ENCODE measurements around the gene DHRSX.
A peak's percentile ranks its signal among the peaks of the same experiment; 100 is the strongest.
"Not testable (repeated sequence)": the region's sequence is repeated elsewhere in the genome, so short reads cannot be mapped to it uniquely, and the experiment has no call there.

Gene DHRSX, protein sequence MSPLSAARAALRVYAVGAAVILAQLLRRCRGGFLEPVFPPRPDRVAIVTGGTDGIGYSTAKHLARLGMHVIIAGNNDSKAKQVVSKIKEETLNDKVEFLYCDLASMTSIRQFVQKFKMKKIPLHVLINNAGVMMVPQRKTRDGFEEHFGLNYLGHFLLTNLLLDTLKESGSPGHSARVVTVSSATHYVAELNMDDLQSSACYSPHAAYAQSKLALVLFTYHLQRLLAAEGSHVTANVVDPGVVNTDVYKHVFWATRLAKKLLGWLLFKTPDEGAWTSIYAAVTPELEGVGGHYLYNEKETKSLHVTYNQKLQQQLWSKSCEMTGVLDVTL

DNA sequence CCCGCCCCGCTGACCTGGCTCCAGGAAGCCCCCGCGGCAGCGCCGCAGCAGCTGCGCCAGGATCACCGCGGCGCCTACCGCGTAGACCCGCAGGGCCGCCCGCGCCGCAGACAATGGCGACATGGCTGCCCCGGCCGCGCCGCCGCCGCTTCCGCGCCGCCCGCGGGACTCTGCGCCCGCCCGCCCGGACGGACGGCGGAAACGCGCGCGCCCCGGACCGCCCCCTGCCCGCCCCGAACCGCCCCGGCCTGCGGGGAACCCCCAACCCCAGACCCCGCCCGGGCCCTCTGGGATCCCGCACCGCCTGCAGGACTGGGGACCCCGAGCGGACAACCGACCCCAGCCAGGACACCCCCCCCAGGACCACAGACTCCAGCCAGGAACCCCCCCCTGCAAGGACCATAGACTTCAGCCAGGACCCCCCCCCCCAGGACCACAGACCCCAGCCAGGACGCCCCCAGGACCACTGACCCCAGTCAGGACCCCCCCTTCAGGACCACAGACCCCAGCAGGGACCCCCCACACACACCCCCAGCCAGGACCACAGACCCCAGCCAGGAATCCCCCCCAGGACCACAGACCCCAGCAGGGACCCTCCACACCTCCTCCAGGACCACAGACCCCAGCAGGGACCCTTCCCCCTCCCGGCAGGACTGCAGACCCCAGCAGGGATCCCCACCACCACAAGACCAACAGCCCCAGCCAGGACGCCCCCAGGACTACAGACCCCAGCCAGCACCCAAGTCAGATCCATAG, at the start of gene DHRSX, which contains the start of gene ZBED1:
TSS of gene DHRSX (minus strand) at position 174 of the 756 bp plus-strand sequence. CDS start at position 123, 51 bp downstream.
TSS of gene ZBED1 (minus strand) at position 174 of the 756 bp plus-strand sequence. CDS start 10,257 bp downstream, outside the sequence.
- no peak for DNase-seq

DNA sequence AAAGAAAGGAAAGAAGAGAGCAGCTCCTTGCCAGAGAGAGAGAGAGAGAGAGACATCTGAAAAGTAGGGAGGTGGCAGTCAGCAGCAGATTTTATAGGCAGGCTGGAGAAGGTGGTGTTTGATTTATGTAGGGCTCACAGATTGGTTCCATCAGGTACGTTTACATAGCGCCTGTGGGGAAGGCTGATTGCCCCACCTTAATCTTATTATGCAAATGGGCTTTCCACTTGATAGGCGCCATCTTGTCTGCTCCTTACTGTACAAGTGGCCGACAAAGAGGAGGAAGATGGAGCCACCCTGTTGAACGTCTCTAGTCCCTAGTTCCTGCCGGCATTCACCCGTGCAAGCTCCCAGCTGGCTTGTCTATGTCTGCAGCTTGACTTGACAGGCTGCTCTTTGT, 49.1 kb upstream of the DHRSX start:
- peak; percentile 52 to 91 (median 84) for DNase-seq

DNA sequence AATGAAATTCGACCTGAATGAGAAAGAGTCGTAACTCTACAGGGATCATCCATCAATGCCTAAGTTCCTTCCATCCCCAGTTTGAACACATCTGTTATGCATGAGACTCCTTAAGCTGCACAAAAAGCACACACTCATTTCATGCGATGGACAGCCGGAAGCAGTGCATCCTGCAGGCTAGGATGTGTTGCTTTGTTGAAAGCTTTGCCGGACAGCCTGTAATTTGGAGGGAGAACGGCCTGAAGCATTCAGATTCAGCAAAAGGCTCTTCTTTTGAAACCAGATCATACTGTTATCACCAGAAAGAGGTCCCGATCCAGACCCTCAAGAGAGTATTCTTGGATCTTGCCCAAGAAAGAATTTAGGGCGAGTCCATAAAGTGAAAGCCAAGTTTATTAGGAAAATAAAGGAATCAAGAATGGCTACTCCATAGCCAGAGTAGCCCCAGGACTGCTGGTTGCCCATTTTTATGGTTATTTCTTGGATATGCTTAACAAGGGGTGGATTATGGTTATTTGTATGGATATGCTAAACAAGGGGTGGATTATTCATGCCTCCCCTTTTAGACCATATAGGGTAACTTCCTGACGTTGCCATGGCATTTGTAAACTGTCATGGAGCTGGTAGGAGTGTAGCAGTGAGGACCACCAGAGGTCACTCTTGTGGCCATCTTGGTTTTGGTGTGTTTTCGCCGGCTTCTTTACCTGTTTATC, 48.1 kb upstream of the DHRSX start:
- peak in 1 of 3 experiments; percentile 38 for DNase-seq

DNA sequence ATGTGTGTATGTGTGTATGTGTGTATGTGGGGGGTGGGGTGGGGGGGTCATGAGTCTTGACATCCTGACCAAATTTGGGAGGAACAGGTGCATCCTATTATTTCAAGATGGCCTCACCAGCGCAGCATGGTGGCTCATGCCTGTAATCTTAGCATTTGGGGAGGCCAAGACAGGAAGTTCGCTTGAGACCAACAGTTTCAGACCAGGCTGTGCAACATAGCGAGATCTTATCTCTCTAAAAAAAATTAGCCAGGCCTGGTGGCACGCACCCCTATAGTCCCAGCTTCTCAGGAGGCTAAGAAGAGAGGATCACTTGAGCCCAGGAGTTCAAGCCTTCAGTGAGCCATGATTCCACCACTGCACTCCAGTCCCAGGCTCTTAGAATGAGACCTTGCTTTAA, 47.0 kb upstream of the DHRSX start:
- DNase-seq = no peak

DNA sequence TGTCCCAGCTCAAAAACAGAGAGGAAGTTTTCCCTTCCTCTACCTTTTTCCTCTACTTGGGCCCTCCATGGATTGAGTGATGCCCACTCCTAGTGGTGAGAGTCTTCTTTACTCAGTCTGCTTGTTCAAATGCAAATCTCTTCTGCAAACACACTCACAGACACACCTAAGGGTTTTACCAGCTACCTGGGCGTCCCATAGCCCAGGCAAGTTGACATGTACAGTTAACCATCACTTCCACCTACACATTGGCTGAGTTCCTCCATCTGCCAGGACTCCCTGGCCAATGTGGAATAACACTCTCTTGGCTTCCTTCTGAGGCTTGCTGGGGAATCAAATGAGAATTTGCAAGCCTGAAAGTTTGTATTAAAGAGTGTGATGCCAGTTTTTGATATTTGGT, 45.7 kb upstream of the DHRSX start:
- no peak for DNase-seq

DNA sequence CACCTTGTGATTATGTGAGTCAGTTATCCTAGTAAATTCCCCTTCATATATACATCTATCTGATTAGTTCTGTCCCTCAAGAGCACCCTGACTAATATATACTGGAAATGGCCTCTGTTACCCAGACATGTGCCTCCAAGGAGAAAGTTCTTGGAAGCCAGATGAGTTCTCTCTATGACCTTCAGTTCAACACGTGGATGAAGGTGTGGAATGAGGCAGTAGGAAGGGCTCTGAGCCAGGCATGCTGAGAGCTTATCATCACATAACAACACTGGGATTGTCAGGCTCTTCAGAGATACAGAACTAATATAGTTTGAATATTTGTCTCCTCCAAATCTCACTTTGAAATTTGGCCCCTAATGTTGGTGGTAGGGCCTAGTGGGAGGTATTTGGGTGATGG, 44.4 kb upstream of the DHRSX start:
- DNase-seq = no peak

DNA sequence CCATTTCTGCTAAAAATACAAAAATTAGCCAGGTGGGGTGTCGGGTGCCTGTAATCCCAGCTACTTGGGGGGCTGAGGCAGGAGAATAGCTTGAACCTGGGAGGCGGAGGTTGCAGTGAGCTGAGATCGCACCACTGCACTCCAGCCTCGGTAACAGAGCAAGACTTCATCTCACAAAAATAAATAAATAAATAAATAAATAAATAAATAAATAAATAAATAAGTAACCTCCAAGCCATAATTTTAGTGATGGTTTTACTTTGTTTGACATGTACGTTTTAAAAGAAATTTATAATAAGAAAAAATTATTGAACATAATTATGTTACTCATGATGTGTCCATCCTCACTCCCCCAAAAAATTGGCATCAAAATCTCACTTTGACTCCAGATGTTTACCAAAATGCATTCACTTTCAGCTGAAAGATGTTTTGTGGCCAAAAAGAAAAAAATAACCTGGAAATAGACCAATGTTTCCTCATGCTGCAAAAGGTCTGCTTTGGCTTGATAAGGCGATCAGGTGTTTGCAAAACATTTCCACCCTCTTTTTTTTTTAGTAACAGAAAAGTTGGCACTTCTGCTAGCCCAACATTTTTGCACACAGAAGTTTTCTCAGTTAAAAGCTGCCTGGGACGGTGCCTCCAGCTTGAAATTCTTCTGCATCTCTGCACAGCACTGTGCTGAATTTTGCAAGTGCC, 42.2 kb upstream of the DHRSX start:
- DNase-seq = no peak

DNA sequence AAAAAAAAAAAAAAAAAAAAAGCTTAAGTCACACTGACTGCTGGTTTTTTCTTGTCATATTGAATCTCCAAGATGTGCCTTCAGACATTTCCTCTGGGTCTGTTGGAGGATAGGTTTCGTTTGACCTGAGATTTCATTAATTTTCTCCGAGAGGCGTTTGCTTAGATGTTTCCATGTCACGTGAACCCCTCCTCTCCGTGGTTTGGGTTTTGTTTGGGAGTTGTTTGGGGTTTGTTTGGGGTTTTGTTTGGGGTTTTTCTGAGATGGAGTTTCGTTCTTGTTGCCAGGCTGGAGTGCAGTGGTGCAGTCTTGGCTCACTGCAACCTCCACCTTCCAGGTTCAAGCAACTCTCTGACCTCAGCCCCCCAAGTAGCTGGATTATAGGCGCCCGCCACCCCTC, 40.8 kb upstream of the DHRSX start:
- DNase-seq = no peak

DNA sequence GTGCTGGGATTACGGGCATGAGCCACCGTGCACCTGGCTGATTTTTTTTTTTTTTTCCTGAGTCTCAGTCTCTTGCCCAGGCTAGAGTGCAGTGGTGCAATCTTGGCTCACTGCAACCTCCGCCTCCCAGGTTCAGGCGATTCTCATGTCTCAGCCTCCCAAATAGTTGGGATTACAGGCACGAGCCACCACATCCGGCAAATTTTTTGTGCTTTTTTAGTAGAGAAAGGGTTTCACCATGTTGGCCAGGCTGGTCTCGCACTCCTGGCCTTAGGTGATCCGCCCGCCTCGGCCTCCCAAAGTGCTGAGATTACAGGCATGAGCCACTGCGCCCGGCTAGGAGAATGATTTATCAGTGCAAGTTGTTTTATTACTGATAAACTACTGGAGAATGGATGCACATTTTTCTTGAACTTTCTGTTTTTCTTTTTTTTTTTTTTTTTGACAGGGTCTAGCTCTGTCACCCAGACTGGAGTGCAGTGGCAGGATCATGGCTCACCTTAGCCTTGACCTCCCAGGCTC, 39.7 kb upstream of the DHRSX start:
- DNase-seq = no peak

DNA sequence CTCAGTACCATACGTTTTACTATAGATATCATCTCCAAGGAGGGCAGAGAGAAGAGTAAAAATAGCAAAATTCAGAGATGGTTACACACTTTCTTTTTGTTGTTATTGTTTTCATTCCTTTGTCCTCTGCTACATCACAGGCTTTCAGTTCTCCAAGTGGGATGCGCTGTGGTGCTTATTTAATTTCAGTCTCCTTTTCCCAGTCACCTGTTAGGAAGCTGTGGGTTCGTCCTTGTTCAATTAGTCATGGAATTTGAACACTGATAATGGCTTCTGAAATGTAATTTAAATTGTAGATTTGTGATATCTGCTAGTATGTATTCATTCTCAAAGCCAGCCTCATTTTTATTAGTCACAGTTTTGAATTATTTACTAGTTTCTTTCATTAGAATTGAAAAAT, 38.8 kb upstream of the DHRSX start:
- no peak for DNase-seq

DNA sequence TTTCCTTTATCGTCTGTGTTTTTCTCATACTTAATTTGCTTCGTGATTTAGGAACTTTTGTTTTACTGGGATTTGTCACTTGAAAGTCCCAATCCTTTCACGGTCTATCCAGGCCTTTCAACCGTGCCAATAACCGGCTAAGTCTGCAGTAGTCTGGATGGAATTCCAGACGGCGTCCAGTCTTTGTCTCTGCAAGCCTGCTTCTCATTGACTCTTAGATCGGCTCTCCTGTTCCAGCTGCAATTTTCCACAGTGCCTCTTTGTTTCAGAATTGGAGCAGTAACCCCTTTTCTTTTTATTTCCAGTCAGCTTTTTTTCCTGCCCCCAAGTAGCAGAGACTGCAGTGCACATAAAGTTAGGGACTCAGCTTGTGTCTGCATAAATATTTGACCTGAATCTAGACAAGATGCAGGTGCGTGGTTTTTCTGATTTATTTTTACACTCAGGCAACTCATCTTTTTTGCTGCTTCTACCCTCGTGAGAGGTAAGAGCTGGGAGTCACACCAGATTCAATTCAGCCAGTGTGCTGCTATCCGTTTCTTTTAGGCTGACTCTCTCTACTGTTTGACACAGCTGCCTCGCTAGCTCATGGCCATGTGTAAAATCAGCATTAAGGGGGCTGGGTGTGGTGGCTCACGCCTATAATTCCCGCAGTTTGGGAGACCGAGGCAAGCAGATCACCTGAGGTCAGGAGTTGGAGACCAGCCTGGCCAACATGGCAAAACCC, 37.4 kb upstream of the DHRSX start:
- DNase-seq = peak in 1 of 3 experiments; percentile 32

DNA sequence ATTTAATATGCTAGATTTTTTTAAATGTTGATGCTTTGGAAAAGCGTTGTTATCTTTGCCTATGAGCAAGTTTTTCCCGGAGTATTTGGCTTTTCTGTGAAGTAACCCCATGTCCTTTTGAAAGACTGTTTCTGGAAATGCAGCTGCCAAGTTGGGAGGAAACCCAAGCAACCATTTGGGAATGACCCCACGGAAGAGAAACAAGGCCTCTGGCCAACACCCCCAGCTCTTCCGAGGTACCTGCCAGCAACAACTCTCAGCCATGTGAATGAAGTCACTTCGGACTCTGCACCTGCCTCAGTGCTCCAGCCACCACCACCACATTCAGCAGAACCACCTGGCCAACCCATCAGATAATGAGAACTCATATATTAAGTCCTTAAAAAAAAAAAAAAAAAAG, 36.2 kb upstream of the DHRSX start:
- DNase-seq = no peak

DNA sequence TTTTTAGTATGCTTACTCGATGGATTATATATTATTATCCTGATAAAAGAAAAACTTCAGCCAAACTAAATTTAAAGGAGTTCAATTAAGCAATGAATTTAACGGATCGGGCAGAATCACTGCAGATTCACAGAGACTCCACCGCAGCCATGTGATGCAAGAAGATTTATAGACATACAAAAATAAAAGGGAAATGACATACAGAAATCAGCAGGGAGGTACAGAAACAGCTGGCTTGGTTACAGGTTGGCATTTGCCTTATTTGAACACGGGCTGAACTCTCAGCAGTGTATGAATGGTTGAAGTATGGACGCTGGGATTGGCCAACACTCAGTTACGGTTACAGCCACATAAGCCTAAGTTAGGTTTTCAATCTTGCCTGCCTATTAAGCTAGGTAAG, 35.4 kb upstream of the DHRSX start:
- no peak for DNase-seq

DNA sequence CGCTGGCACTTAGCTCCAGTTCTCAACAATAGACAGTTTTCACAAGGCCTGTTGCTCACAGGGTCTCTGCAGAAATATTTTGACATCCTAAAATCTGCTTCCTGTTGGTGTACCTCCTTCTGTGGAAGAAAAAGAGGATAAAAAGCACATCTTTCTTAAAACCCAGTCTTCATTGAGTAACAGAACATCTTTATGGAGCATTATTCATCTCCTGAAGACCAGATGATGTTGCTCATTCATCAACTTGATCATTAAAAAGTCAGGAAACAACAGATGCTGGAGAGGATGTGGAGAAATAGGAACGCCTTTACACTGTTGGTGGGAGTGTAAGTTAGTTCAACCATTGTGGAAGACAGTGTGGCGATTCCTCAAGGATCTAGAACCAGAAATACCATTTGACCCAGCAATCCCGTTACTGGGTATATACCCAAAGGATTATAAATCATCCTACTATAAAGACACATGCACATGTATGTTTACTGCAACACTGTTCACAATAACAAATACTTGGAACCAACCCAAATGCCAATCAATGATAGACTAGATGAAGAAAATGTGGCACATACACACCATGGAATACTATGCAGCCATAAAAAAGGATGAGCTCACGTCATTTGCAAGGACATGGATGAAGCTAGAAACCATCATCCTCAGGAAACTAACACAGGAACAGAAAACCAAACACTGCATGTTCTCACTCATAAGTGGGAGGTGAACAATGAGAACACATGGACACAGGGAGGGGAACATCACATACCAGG, 33.7 kb upstream of the DHRSX start:
- DNase-seq = not testable (repeated sequence)

DNA sequence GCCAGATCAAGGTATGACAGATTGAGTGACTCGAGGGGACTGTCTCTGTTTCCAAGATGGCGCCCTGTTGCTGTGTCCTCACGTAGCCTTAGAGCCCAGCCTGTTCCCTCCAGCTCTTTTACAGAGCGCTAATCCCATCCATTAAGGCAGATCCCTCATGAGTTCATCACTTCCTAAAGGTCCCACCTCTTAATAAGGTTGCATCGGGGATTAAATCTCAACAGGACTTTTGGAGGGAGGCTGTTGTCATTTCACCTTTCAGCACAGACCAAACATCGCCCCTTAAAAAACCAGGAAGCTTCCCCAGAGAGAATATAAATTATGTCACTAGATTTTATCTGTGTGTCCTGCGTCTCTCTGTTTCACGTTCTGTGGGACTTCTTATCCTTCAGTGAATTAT, 32.6 kb upstream of the DHRSX start:
- no peak for DNase-seq

DNA sequence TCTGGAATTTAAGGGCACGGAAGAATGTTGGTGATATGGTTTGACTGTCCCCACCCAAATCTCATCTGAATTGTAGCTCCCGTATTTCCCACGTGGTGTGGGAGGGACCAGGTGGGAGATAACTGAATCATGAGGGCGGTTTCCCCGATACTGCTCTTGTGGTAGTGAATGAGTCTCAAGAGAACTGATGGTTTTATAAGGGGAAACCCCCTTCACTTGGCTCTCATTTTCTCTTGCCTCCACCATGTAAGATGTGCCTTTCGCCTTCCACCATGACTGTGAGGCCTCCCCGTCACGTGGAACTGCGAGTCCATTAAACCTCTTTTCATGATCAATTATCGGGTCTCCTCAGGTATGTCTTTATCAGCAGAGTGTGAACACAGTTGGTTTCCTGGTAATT, 25.6 kb upstream of the DHRSX start:
- no peak for DNase-seq

DNA sequence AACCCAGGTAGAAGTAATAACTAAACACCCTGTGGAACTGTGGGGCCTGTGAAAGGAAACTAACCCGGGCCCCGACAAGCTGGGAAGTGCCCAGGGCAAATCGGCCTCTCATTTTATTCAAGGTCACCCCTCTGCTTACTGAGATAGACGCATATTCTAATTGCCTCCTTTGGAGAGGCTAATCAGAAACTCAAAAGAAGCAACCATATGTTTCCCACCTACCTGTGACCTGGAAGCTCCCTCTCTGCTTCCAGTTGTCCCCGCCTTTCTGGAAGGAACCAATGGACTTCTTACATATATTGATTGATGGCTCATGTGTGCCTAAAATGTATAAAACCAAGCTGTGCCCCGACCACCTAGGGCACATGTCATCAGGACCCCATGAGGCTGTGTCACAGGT, 23.1 kb upstream of the DHRSX start:
- no peak for DNase-seq

DNA sequence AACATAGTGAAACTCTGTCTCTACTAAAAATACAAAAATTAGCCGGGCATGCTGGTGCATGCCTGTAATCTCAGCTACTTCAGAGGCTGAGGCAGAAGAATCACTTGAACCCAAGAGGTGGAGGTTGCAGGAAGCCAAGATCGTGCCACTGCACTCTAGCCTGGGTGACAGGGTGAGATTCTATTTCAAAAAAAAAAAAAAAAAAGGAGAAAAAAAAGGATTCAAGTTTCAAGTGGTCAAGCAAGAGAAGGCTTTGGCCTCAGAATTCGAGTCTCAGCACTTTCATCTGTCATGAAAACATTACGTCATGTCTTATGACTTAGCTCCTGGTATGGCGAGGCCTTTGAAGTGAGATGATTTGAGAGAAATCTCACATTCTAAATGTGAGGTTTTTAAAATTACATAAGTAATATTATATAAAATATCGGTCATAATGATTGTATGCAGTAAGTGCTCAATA, 21.2 kb upstream of the DHRSX start:
- no peak for DNase-seq

DNA sequence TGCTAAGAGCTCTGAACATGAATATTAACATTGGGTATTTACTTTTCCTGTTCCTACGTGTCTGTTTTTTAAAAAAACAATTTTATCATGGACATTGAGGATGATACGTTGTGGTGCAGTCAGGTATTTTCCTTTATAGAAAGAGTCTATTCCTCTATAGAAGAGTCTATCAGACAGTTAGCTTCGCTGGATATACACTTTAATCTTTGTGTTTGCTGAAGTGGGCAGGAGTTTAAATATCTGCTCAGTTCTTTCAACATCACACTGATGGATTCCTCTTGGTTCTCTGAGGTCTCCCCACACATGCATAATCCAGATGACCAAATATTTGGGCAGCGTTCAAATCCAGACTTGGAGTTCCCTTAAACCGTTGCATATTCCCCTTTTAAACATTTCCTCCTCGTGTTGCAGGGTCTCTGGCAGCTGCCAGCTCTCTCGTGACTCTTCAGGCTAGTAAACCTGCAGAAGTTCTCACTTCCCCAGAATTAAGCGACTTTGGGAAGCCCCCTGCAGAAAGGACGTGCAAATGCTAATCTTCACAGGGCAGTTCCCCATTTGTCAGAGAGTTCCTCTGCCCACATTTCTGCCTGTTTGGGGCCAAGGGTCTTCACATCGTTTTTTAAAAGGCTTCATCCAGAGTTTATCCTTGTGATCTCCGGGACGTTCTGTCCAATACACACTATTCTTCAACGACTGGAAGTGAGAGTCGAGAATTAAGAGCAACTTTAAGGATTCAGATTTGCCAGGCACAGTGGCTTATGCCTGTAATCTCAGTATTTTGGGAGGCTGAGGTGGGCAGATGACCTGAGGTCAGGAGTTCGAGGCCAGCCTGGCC, 20.5 kb upstream of the DHRSX start:
- DNase-seq = no peak

DNA sequence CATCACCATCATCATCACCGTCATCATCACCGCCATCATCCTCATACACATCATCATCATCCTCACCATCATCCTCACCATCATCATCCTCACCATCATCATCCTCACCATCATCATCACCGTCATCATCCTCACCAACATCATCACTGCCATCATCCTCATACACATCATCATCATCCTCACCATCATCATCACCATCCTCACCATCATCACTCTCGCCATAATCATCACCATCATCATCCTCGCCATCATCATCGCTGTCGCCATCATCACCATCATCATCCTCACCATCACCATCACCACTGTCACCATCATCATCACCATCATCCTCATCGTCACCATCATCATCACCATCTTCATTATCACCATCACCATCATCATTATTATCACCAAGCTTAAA, 19.8 kb upstream of the DHRSX start:
- no peak for DNase-seq
